Endothelial cell of umbilical vein (primary cell): Measurements from ENCODE around the gene ACBD6.

Experiments used
- CTCF ChIP-seq, 2 donors: IDR thresholded peaks; 1 replicate in 1 of 2; 2 replicates in 1 of 2; pipeline ENCODE4 v1.5.1; 2011; ENCODE audit warnings: low read length in 2 of 2, mild to moderate bottlenecking in 2 of 2, moderate library complexity in 2 of 2, control low read depth in 1 of 2, inconsistent platforms in 1 of 2, low read depth in 1 of 2; ENCODE audit not compliant: insufficient read depth in 1 of 2; ENCODE audit errors: extremely low read depth in 1 of 2
- MAX ChIP-seq: IDR thresholded peaks from 2 replicates; pipeline ENCODE4 v1.6.1; 2011; ENCODE audit not compliant: insufficient read depth, insufficient read length
- POLR2A ChIP-seq: IDR thresholded peaks from 2 replicates; pipeline ENCODE4 v1.6.1; 2012; ENCODE audit warnings: low read depth, mild to moderate bottlenecking, control low read depth, low read length

- TF ChIP-seq CTCF (IDR thresholded peaks at IDR 0.05; ENCODE audit: extremely low read depth in 1 of 2, insufficient read depth in 1 of 2, low read depth in 1 of 2, low read length in 2 of 2) (no peak), MAX (no peak), POLR2A (no peak)
These were observed 202.7 kb downstream of the ACBD6 start for GRCh38 chr1:180299479-180300221.
